Stimulated activated CD4-positive, alpha-beta T cell treated with anti-CD3 and anti-CD28 coated beads, Interleukin-12 subunit alpha, Interleukin-12 subunit beta, amount 100 ng/mL, for 24 hours (primary cell): ENCODE measurements around the gene SNTA1.
"Not testable (repeated sequence)": the region's sequence is repeated elsewhere in the genome, so short reads cannot be mapped to it uniquely, and the experiment has no call there.

Experiments
- DNase-seq, 2 experiments: peaks; one replicate each; pipeline ENCODE4 v3.0.0-alpha.2; 2020; ENCODE audit warnings: low read depth in 2 of 2

Gene SNTA1

GRCh38 chr20:33394718-33395117 lies 48.8 kb downstream of the SNTA1 start:
- DNase-seq: no peak

DNA sequence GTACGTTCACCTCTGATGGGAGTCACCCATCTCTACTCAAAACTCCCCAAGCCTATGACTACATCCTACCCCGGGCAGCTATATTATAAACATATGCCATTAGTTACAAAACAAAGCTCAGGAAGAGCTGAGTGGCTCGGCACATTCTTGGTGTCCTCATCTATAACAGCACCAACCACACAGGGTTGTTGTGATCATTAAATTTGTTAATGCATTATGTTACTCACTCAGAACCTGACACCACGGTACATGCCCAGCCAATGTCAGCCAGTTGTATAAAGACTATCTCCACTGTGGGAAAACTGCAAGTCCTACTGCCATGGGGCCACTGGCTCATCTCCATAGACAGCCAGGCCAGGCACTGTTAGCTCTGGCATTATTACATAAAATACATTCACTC lies 50.0 kb downstream of the SNTA1 start:
- no peak for DNase-seq

- DNase-seq: no peak
These were observed 51.7 kb downstream of the SNTA1 start for GRCh38 chr20:33391722-33392415.

- DNase-seq: not testable (repeated sequence)
These were observed 54.2 kb downstream of the SNTA1 start for GRCh38 chr20:33389326-33389725.

DNA sequence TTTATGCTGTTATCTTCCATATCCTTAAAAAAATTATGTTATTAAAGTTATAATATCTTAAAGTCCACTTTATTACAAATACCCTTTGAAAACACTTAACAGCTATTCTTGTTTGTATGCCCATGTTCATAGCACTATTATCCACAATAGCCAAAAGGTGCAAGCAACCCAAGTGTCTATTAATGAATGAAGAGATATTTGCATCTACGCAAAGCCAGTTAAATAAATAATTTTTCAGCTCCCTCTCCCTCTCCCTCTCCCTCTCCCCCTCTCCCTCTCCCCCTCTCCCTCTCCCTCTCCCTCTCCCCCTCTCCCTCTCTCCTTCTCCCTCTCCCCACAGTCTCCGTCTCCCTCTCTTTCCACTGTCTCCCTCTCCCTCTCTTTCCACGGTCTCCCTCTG lies 55.3 kb downstream of the SNTA1 start:
- no peak for DNase-seq

GRCh38 chr20:33387177-33387576 lies 56.4 kb downstream of the SNTA1 start:
- DNase-seq: no peak

DNA sequence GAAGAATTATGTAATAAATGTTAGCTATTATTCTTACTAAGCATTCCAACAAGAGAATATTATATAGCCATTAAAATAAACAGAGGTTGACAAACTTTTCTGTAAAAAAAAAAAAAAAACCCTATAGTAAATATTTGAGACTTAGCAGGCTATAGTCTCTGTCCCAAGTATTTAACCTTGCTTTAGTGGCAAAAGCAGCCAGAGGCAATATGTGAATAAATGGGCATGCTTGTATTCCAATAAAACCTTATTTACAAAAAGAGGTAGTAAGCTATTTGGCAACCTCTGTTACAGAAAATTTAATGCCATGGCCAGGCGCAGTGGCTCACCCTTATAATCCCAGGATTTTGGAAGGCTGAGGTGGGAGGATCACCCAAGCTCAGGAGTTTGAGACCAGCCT lies 56.9 kb downstream of the SNTA1 start:
- no peak for DNase-seq

GRCh38 chr20:33377366-33377765 lies 66.2 kb downstream of the SNTA1 start:
- DNase-seq: no peak

- no peak for DNase-seq
These were observed 69.6 kb downstream of the SNTA1 start for GRCh38 chr20:33373735-33374605.

DNA sequence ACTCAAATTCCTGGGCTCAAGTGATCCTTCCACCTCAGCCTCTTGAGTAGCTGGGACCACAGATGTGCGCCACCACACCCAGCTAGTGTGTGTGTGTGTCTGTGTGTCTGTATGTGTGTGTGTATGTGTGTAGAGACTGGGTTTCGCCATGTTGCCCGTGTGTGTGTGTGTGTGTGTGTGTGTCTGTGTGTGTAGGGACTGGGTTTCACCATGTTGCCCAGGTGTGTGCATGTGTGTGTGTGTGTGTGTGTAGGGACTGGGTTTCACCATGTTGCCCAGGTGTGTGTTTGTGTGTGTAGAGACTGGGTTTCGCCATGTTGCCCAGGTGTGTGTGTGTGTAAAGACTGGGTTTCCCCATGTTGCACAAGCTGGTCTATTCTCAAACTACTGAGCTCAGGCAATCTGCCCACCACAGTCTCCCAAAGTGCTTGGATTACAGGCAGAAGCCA lies 70.5 kb downstream of the SNTA1 start:
- DNase-seq: no peak

DNA sequence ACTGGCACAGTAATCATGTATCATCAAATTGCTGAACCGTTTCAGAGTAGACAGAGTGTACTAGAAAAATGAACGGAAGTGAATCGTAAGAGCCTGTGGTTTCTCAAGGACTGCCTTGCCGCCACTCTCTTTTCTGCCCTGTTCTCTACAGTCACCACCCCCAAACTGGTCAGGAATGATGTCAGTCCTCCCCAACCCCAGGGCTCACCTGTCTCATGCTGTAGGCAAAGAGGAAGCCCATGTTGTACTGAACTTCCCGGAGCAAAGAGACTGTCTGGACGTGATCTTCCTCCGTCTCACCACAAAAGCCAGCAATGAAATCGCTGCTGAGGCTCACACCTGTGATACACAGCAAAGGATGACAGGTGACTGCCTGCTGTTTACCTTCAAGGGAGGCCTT lies 73.3 kb downstream of the SNTA1 start:
- peak; percentile 2 to 8 for DNase-seq

DNA sequence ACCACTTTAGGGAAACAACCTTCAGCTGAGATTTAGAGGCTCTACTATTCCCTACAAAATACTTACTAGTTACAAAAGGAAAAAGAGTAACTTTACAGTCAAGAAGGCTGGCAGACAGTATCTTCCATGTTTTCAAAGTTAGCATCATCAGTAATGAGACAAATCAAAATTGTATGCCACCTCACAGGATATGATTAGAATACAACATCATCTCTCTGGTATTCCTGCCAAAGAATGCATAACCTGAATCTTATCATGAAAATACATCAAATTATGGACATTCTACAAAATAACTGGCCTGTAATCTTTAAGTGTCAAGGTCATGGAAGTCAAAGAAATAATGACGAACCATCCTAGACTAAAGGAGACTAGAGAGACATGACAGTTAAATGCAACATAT lies 80.7 kb downstream of the SNTA1 start:
- no peak for DNase-seq

DNA sequence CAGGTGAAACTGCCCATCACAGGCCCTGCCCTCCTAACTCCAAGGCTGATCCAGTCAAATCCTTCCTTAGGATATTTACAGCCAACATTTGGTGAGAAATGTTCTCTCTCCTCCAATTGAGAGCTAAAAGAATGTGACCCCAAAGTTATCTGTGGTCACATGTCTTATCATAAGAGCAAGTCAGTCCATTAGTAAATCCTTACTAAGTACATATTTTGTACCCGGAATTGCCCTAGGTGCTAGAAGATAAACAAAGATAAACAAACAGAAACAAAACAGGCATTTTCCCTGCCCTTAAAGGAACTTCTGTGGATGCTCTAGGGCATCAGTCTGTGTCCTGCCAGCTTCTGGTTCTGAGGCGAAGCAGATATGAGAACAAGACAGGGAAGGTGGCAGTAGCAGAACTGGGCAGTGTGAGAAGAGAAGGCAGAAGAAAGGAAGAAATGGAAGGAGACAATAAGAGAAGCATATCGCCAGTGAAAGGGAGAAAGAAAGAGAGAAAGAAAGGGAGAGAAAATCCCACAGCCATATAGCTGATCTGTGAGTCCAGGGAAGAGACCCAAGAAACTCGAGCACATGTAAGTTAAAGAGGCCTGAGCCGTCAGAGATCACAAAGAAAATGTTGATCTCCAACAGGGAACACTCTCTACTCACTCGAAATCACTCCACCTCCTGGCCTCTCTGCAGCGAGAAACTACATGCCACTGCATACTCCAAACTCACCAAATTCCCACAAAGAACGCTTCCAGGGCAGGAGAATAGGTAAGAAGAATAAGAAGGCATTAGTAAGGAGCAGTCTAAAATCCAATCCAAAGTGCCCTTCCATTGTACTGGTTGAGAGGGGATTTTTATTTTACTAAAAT lies 83.9 kb downstream of the SNTA1 start:
- DNase-seq: no peak
